Measurements from ENCODE around the gene MYOT. TPM values are rescaled to one million over a fixed set of nuclear protein-coding genes. Genes with fewer than 3 reads are reported as not detected.

The MYOT gene
- total RNA-seq, 1 donor from 2014 or later, result not detected

DNA sequence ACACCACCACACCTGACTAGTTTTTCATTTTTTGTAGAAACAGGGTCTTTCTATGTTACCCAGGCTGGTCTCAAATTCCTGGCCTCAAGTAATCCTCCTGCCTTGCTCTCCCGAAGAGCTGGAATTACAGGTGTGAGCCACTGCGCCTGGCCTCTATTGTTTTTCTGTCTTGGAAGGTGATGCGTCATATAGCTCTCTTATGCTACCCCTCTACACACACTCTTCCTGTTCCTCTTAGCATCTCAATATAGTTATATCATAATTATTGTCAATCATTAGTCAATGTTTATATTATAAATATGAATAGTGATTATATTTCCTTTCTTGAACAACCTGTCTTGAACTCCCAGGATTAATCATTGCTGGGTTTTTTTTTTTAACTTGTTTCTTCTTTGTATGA is 28.9 kb downstream of the MYOT start:
- H3K4me1 Mint-ChIP-seq, result peaks cover 56% of the 10 kb centered on the region
- TF ChIP-seq, protein P1, sequence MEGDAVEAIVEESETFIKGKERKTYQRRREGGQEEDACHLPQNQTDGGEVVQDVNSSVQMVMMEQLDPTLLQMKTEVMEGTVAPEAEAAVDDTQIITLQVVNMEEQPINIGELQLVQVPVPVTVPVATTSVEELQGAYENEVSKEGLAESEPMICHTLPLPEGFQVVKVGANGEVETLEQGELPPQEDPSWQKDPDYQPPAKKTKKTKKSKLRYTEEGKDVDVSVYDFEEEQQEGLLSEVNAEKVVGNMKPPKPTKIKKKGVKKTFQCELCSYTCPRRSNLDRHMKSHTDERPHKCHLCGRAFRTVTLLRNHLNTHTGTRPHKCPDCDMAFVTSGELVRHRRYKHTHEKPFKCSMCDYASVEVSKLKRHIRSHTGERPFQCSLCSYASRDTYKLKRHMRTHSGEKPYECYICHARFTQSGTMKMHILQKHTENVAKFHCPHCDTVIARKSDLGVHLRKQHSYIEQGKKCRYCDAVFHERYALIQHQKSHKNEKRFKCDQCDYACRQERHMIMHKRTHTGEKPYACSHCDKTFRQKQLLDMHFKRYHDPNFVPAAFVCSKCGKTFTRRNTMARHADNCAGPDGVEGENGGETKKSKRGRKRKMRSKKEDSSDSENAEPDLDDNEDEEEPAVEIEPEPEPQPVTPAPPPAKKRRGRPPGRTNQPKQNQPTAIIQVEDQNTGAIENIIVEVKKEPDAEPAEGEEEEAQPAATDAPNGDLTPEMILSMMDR (IDR thresholded peaks at IDR 0.05), result no peak
- H3K9me3 Mint-ChIP-seq, result no peaks in the 10 kb centered on the region
- DNase-seq, result no peak
- H3K27ac Mint-ChIP-seq, result peak overlapping the region; percentile 81
- no peaks in the 10 kb centered on the region for H3K27me3 Mint-ChIP-seq
- peak; percentile 40 for ATAC-seq (ENCODE audit: low read depth)
- no peak overlapping the region for H3K4me3 Mint-ChIP-seq
- CTCF ChIA-PET, result interaction anchor here (0.8 to 1.7 kb wide), 2 partner anchors 16 to 117 kb away, joined by 3 read pairs; no protein-coding TSS in a partner anchor
- POLR2A ChIA-PET, result interaction anchor here (0.7 to 1.0 kb wide), 2 partner anchors 39 to 43 kb away, joined by 3 read pairs; no protein-coding TSS in a partner anchor
- H3K36me3 Mint-ChIP-seq (ENCODE audit: low read depth), result no peaks in the 10 kb centered on the region
- intact Hi-C loops (cut with micrococcal nuclease), result no loop called here

DNA sequence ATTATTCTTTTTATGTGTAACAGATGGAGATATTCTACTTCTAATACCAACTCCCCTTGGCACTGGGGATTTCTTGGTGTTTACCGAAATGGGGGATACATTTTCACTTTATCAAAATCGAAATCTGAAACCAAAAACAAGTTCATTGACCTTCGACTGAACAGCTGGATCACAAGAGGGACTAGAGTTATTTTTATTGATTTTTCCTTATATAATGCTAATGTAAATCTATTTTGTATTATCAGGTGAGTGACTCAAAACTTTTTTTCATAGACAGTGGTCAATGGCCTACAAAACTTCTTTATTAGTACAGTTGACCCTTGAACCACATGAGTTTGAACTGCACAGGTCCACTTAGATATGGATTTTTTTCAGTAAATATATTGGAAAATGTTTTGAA is 31.8 kb downstream of the MYOT start:
- Mint-ChIP-seq H3K27me3 (no peaks in the 10 kb centered on the region), H3K9me3 (no peaks in the 10 kb centered on the region), H3K36me3 (ENCODE audit: low read depth) (no peaks in the 10 kb centered on the region), H3K4me3 (no peak overlapping the region), H3K27ac (no peak overlapping the region), H3K4me1 (peaks cover 72% of the 10 kb centered on the region)
- ATAC-seq (ENCODE audit: low read depth), result no peak
- ChIA-PET CTCF (no interaction called here), POLR2A (interaction anchor here (4.4 kb wide), 1 partner anchor 9 kb away, joined by 46 read pairs; the partner anchor contains the start of gene PKD2L2)
- DNase-seq, result no peak
- intact Hi-C loops (cut with micrococcal nuclease), result no loop called here
- TF ChIP-seq, protein P1 (IDR thresholded peaks at IDR 0.05), result no peak

DNA sequence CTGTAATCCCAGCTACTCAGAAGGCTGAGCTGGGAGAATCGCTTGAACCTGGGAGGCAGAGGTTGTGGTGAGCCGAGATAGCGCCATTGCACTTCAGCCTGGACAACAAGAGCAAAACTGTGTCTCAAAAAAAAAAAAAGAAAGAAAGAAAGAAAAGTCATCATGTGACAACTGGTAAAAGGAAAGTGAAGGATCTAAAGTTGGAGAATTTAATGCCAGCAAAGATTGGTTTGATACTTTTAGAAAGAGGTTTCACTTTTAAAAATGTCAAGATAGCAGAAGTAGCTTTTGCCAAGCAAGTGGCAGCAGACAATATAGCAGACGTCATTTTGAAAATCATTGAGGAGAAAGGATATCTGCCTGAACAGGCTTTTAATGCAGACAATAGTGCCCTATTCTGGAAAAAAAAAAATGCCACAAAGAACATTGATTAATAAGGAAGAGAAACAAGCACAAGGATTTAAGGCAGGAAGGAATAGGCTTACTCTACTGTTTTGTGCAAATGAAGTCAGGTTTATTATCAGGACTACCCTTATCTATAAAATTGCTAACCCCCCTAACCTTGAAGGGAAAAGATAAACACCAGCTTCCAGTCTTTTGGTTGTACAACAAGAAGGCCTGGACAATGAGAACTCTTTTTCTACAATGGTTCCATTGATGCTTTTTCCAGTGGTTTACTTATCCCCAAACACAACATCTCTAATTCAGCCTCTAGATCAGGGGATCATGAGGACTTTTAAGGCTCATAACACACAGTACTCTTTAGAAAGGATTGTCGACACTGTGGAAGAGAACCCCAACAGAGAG is 33.6 kb downstream of the MYOT start:
- H3K4me3 Mint-ChIP-seq, result peak overlapping the region; percentile 54
- CTCF ChIA-PET, result interaction anchor here (0.7 to 1.5 kb wide), 2 partner anchors 10 to 34 kb away, joined by 3 read pairs; no protein-coding TSS in a partner anchor
- no peak for ATAC-seq (ENCODE audit: low read depth)
- DNase-seq, result no peak
- intact Hi-C loops (cut with micrococcal nuclease), result no loop called here
- POLR2A ChIA-PET, result interaction anchor here (4.4 kb wide), 1 partner anchor 11 kb away, joined by 46 read pairs; the partner anchor contains the start of gene PKD2L2
- H3K27me3 Mint-ChIP-seq, result no peaks in the 10 kb centered on the region
- H3K9me3 Mint-ChIP-seq, result no peaks in the 10 kb centered on the region
- no peaks in the 10 kb centered on the region for H3K36me3 Mint-ChIP-seq (ENCODE audit: low read depth)
- peak overlapping the region; percentile 64 for H3K27ac Mint-ChIP-seq
- TF ChIP-seq, protein P1 (IDR thresholded peaks at IDR 0.05), result no peak
- H3K4me1 Mint-ChIP-seq, result peaks cover 61% of the 10 kb centered on the region

DNA sequence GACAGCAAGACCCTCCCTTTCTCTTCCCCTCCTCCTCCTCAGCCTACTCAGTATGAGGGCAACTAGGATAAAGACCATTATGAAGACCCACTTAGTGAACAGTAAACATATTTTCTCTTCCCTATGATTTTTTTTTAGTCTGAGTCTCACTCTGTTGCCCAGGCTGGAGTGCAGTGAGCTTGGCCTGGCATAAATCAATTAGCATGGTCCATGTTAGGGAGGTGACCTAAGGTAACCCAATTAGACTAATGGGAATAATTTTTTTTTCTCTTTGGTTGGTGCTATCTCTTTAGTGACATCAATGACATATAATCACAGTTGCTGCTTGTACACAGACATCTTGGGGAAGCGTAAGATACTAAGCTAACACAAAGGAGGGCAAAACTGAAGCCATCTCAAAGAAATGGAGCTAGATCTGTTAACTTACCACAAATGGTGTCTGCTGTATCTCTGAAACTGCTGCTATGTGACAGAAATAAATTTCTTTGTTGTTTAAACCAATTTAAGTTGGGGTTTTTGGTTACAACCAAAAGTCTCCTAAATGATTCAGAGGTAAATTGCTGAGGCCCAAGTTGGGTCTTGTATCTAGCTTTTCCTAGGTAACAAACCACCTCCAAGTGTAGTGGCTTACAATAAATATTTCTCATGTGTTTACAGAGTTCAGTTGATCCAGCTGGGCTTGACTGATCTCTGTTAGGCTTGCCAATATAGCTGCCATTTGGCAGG is 34.9 kb downstream of the MYOT start:
- POLR2A ChIA-PET, result interaction anchor here (0.6 kb wide), 1 partner anchor 62 kb away, joined by 4 read pairs; no protein-coding TSS in a partner anchor
- TF ChIP-seq, protein P1 (IDR thresholded peaks at IDR 0.05), result no peak
- intact Hi-C loops (cut with micrococcal nuclease), result no loop called here
- DNase-seq, result no peak
- Mint-ChIP-seq H3K4me3 (no peak overlapping the region), H3K9me3 (no peaks in the 10 kb centered on the region), H3K36me3 (ENCODE audit: low read depth) (no peaks in the 10 kb centered on the region), H3K27ac (peak overlapping the region; percentile 22), H3K4me1 (peaks cover 50% of the 10 kb centered on the region), H3K27me3 (no peaks in the 10 kb centered on the region)
- CTCF ChIA-PET, result no interaction called here
- no peak for ATAC-seq (ENCODE audit: low read depth)

DNA sequence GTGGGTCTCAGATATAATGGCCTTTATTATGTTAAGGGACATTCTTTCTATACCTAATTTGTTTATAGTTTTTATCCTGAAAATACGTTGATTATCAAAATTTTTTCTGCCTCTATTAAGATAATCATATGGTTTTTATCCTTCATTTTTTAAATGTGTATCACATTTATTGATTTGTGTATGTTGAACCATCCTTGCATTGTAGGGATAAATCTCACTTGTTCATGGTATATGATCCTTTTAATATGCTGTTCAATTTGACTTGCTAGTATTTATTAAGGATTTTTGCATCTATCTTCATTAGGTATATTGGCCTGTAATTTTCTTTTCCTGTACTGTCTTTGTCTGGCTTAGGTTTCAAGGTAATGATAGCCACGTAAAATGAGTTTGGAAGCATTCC is 47.1 kb downstream of the MYOT start:
- DNase-seq (no peak), ATAC-seq (ENCODE audit: low read depth) (no peak)
- Mint-ChIP-seq H3K4me3 (no peak overlapping the region), H3K27ac (no peak overlapping the region), H3K36me3 (ENCODE audit: low read depth) (no peaks in the 10 kb centered on the region), H3K4me1 (no peaks in the 10 kb centered on the region), H3K9me3 (peaks cover 5% of the 10 kb centered on the region), H3K27me3 (no peaks in the 10 kb centered on the region)
- TF ChIP-seq, protein P1 (IDR thresholded peaks at IDR 0.05), result no peak
- ChIA-PET POLR2A (no interaction called here), CTCF (no interaction called here)
- intact Hi-C loops (cut with micrococcal nuclease), result no loop called here

All from activated B cell treated with CpG ODN at 0.5 μM for 24 hours (primary cell).